ENCODE data around the gene EPHB2.

DNA sequence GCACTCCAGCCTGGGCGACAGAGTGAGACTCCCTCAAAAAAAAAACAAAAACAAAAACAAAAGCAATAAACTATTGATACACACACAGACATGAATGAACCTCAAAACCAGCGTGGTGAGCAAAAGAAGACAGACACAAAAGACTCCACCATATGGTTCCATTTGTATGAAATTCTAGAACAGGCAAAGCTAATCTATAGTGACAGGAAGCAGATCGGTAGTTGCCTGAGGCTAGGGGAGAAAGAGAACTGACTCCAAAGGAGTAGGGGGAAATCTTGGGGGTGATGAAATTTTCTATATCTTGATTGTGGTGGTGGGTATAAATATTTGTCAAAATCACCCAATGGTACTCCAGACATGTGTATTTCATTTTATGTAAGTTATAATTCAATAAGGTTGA lies 241.2 kb downstream of the EPHB2 start:
- TF ChIP-seq, protein P1, sequence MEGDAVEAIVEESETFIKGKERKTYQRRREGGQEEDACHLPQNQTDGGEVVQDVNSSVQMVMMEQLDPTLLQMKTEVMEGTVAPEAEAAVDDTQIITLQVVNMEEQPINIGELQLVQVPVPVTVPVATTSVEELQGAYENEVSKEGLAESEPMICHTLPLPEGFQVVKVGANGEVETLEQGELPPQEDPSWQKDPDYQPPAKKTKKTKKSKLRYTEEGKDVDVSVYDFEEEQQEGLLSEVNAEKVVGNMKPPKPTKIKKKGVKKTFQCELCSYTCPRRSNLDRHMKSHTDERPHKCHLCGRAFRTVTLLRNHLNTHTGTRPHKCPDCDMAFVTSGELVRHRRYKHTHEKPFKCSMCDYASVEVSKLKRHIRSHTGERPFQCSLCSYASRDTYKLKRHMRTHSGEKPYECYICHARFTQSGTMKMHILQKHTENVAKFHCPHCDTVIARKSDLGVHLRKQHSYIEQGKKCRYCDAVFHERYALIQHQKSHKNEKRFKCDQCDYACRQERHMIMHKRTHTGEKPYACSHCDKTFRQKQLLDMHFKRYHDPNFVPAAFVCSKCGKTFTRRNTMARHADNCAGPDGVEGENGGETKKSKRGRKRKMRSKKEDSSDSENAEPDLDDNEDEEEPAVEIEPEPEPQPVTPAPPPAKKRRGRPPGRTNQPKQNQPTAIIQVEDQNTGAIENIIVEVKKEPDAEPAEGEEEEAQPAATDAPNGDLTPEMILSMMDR (IDR thresholded peaks at IDR 0.05) = no peak
- TF ChIP-seq POLR2A (IDR thresholded peaks at IDR 0.05) = no peak

All from vagina (tissue), 2 donors.